HCT116 (cell line): ENCODE data around the gene ZNF724.
"Not testable (repeated sequence)": the region's sequence is repeated elsewhere in the genome, so short reads cannot be mapped to it uniquely, and the experiment has no call there.

Experiments used
- CTCF ChIP-seq, 3 experiments: fragments of 200-600 bp in 1 of 3; sonication (generic) in 1 of 3; IDR thresholded peaks in 2 of 3; conservative IDR thresholded peaks in 1 of 3; 2 replicates each; pipeline ENCODE4 v1.5.1; 2012 to 2017; ENCODE audit warnings: low read depth in 2 of 3, low read length in 2 of 3, antibody characterized with exemption in 1 of 3, borderline replicate concordance in 1 of 3, control low read depth in 1 of 3, mild to moderate bottlenecking in 1 of 3, mixed read lengths in 1 of 3, mixed run types in 1 of 3, moderate library complexity in 1 of 3; ENCODE audit not compliant: insufficient read depth in 1 of 3
- EGR1 ChIP-seq: IDR thresholded peaks from 2 replicates; pipeline ENCODE4 v1.6.1; 2012; ENCODE audit warnings: low read depth
- EZH2 ChIP-seq: fragments of 200-600 bp; sonication (generic); IDR thresholded peaks from 2 replicates; pipeline ENCODE4 v1.6.1; 2017; ENCODE audit warnings: antibody characterized with exemption, mixed run types
- JUND ChIP-seq: IDR thresholded peaks from 2 replicates; pipeline ENCODE4 v1.6.1; 2012
- MAX ChIP-seq: IDR thresholded peaks from 2 replicates; pipeline ENCODE4 v1.6.1; 2012
- POLR2A ChIP-seq: IDR thresholded peaks from 2 replicates; pipeline ENCODE4 v1.7.0; 2011; ENCODE audit warnings: borderline replicate concordance; ENCODE audit not compliant: insufficient read depth, insufficient read length; ENCODE audit errors: extremely low read depth
- POLR2AphosphoS5 ChIP-seq: IDR thresholded peaks from 2 replicates; pipeline ENCODE4 v1.6.1; 2011; ENCODE audit warnings: mild to moderate bottlenecking, low read depth, low read length, moderate library complexity
- RAD21 ChIP-seq: IDR thresholded peaks from 2 replicates; pipeline ENCODE4 v1.6.1; 2012; ENCODE audit warnings: low read depth, mild to moderate bottlenecking
- SIN3A ChIP-seq: IDR thresholded peaks from 2 replicates; pipeline ENCODE4 v1.6.1; 2012; ENCODE audit warnings: low read depth
- SP1 ChIP-seq: IDR thresholded peaks from 2 replicates; pipeline ENCODE4 v1.6.1; 2012; ENCODE audit warnings: low read depth
- TF ChIP-seq, protein P1 (sequence below): IDR thresholded peaks from 2 replicates; pipeline ENCODE4 v1.6.1; 2012; ENCODE audit warnings: low read depth

GRCh38 chr19:23289966-23290365 lies 39.8 kb upstream of the ZNF724 start:
- not testable (repeated sequence) for TF ChIP-seq RAD21; EGR1; CTCF (IDR thresholded peaks at IDR 0.05 in 2 of 3, conservative IDR thresholded peaks at IDR 0.05 in 1 of 3; ENCODE audit: borderline replicate concordance in 1 of 3, insufficient read depth in 1 of 3, low read depth in 2 of 3, low read length in 2 of 3); JUND; SIN3A; POLR2A; EZH2; MAX; SP1; POLR2AphosphoS5
- TF ChIP-seq, protein P1, sequence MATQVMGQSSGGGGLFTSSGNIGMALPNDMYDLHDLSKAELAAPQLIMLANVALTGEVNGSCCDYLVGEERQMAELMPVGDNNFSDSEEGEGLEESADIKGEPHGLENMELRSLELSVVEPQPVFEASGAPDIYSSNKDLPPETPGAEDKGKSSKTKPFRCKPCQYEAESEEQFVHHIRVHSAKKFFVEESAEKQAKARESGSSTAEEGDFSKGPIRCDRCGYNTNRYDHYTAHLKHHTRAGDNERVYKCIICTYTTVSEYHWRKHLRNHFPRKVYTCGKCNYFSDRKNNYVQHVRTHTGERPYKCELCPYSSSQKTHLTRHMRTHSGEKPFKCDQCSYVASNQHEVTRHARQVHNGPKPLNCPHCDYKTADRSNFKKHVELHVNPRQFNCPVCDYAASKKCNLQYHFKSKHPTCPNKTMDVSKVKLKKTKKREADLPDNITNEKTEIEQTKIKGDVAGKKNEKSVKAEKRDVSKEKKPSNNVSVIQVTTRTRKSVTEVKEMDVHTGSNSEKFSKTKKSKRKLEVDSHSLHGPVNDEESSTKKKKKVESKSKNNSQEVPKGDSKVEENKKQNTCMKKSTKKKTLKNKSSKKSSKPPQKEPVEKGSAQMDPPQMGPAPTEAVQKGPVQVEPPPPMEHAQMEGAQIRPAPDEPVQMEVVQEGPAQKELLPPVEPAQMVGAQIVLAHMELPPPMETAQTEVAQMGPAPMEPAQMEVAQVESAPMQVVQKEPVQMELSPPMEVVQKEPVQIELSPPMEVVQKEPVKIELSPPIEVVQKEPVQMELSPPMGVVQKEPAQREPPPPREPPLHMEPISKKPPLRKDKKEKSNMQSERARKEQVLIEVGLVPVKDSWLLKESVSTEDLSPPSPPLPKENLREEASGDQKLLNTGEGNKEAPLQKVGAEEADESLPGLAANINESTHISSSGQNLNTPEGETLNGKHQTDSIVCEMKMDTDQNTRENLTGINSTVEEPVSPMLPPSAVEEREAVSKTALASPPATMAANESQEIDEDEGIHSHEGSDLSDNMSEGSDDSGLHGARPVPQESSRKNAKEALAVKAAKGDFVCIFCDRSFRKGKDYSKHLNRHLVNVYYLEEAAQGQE, result not testable (repeated sequence)
